IPS-18c (cell line): ENCODE results near the gene SSC4D.

Experiments
- H3K4me3 ChIP-seq: 2 replicates; pipeline ENCODE4 v1.7.0; 2013; ENCODE audit warnings: low read depth, mild to moderate bottlenecking, low read length, moderate library complexity; ENCODE audit not compliant: insufficient read depth
- H3K9me3 ChIP-seq: one replicate; pipeline ENCODE4 v1.6.1; 2013; ENCODE audit warnings: mild to moderate bottlenecking, low read length, moderate library complexity; ENCODE audit not compliant: control insufficient read depth, insufficient read depth

The SSC4D gene

GRCh38 chr7:76346097-76346496 is 63.4 kb downstream of the SSC4D start:
- no peaks in the 10 kb centered on the region for H3K9me3 ChIP-seq
- no peak overlapping the region for H3K4me3 ChIP-seq

DNA sequence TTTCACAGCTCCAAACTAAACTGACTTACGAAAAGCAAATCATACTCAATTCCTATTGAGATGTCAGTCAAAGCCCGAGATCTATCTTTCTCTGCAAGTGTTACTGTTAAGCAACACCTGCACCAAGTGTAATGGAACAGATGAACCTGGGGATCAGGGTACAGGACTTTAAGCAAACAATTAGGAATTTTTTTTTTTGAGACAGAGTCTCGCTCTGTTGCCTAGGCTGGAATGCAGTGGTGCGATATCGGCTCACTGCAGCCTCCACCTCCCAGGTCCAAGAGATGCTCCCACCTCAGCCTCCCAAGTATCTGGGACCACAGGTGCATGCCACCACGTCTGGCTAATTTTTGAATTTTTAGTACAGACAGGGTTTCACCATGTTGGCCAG is 65.6 kb downstream of the SSC4D start:
- no peaks in the 10 kb centered on the region for H3K9me3 ChIP-seq
- H3K4me3 ChIP-seq: no peak overlapping the region

GRCh38 chr7:76343294-76343930 is 66.1 kb downstream of the SSC4D start:
- Histone ChIP-seq H3K9me3 (no peaks in the 10 kb centered on the region), H3K4me3 (no peak overlapping the region)

GRCh38 chr7:76342222-76342621 is 67.3 kb downstream of the SSC4D start:
- no peak overlapping the region for H3K4me3 ChIP-seq
- no peaks in the 10 kb centered on the region for H3K9me3 ChIP-seq

- H3K9me3 ChIP-seq: no peaks in the 10 kb centered on the region
Measured at GRCh38 chr7:76340617-76341131, 68.8 kb downstream of the SSC4D start.

More at GRCh38 chr7:76340617-76341131, 68.8 kb downstream of the SSC4D start:
- no peak overlapping the region for H3K4me3 ChIP-seq
